ENCODE data around the gene DENND1B. TPM values are rescaled to one million over a fixed set of nuclear protein-coding genes. Genes with fewer than 3 reads are reported as not detected.

Gene DENND1B
- total RNA-seq, 1 experiment from 2014 or later: 6.3 TPM

- H3K4me1 Mint-ChIP-seq: peaks cover 8 to 9% of the 10 kb centered on the region in 2 experiments; a peak in 3 of 4 replicates
Measured at GRCh38 chr1:197615693-197616011, 159.6 kb downstream of the DENND1B start.

More at GRCh38 chr1:197615693-197616011, 159.6 kb downstream of the DENND1B start:
- Histone ChIP-seq H2BK120ac (ENCODE audit: low read depth, low read length, poor library complexity, severe bottlenecking) (no peak overlapping the region), H2BK12ac (ENCODE audit: insufficient read length, low read depth, low read length) (no peak overlapping the region), H2BK20ac (ENCODE audit: low read depth, low read length, poor library complexity, severe bottlenecking) (no peak overlapping the region), H4K91ac (ENCODE audit: insufficient read length, low read depth, low read length) (no peak overlapping the region), H3K4me1 (ENCODE audit: insufficient read depth, low read length) (no peaks in the 10 kb centered on the region), H4K8ac (replicated peaks; ENCODE audit: insufficient read length, low read depth, low read length) (no peak overlapping the region), H2AK5ac (ENCODE audit: insufficient read length, low read length) (no peak overlapping the region), H3K9me3 (ENCODE audit: control insufficient read depth, low read depth, low read length) (no peaks in the 10 kb centered on the region), H3T11ph (ENCODE audit: low read length) (no peak overlapping the region), H3K9ac (ENCODE audit: extremely low read depth, insufficient read length, low read length) (no peak overlapping the region), H3K27me3 (ENCODE audit: insufficient read depth, low read length) (no peaks in the 10 kb centered on the region), H3K56ac (ENCODE audit: insufficient read length, low read depth, low read length) (no peak overlapping the region), H4K20me1 (ENCODE audit: control insufficient read depth, insufficient read depth, insufficient read length) (no peaks in the 10 kb centered on the region), H4K5ac (ENCODE audit: insufficient read length, low read depth, low read length) (no peak overlapping the region), H3K79me2 (ENCODE audit: insufficient read depth, low read length) (no peaks in the 10 kb centered on the region), H3K27ac (ENCODE audit: insufficient read length, low read depth, low read length) (no peak overlapping the region), H3K4me2 (ENCODE audit: insufficient read depth, insufficient read length, low read length) (no peak overlapping the region), H3K79me1 (ENCODE audit: insufficient read depth, low read depth, low read length, poor library complexity, severe bottlenecking) (no peaks in the 10 kb centered on the region), H2BK5ac (ENCODE audit: insufficient read length, low read length) (no peak overlapping the region), H3K23ac (ENCODE audit: insufficient read length, low read depth, low read length) (no peak overlapping the region), H3K18ac (ENCODE audit: insufficient read length, low read depth, low read length) (no peak overlapping the region), H2AFZ (ENCODE audit: low read length) (no peak overlapping the region), H3K4ac (ENCODE audit: low read depth, low read length) (no peak overlapping the region), H2BK15ac (ENCODE audit: low read depth, low read length) (no peak overlapping the region), H3K23me2 (ENCODE audit: insufficient read length, low read depth, low read length, poor library complexity, severe bottlenecking) (no peaks in the 10 kb centered on the region), H3K14ac (ENCODE audit: insufficient read depth, low read length) (no peak overlapping the region)
- TF ChIP-seq CTCF (conservative IDR thresholded peaks at IDR 0.05): no peak
- no peak for DNase-seq
- Mint-ChIP-seq H3K27me3 (ENCODE audit: low read depth) (no peaks in the 10 kb centered on the region), H3K27ac (no peak overlapping the region; a peak in 1 of 7 replicates), H3K4me3 (no peak overlapping the region), H3K36me3 (ENCODE audit: insufficient read depth in 1 of 3, low read depth in 3 of 3) (no peaks in the 10 kb centered on the region), H3K9me3 (no peaks in the 10 kb centered on the region)
- WGBS (ENCODE audit: extremely low coverage, insufficient read length, low lambda C conversion rate): no CpG with 5 or more reads among the region's 2 CpGs
